ENCODE measurements around the gene WIZ. TPM values are rescaled to one million over a fixed set of nuclear protein-coding genes. Genes with fewer than 3 reads are reported as not detected.

Gene WIZ
- total and polyA plus RNA-seq, 9 of the 15 experiments (the other 6 are each of a cell fraction or from before 2014, with no cell fraction given) = 0.06 to 37.5 (median 4.8) TPM

DNA sequence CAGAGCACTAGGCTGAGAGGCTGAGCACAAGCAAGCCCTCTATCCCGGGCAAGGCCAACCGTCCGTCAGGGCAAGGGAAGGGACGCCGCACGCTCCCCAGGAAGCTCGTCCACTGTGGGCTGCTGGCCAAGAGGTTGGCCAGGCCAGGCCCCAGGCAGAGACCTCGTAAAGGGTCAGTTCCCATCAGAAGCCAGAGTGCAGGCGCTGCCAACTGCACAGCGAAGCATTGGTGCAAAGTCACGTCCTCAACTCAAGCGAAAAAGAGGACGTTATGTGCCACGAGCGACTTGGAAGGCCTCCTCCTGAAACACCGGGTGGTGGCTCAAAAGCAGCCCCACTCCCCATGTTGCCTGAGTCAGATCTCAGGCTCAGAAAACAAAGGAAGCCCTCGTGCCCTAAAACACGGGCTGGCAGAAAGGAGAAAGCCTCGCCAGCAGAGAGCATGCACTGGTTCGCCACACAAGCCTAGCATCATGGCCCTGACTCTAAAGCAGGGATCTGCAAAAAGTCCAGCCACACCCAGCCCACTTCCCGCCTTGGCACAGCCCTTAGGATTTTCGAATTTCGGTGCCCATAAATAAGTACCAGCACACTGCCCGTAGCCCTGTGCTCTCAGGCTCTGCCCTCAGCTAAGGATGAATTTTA lies 74.8 kb downstream of the WIZ start:
- in situ Hi-C loops (cut with MboI) (no loop called here), intact Hi-C loops (cut with micrococcal nuclease) (no loop called here)
- Histone ChIP-seq H3K4me3 (no peak overlapping the region), H2AFZ (ENCODE audit: low read depth, low read length) (no peak overlapping the region), H3K4me1 (replicated peaks in 1 of 2; ENCODE audit: control insufficient read depth in 2 of 2, insufficient read depth in 2 of 2, low read length in 2 of 2) (peaks cover 11 to 48% of the 10 kb centered on the region in 2 experiments), H3K9me3 (replicated peaks; ENCODE audit: control insufficient read depth, insufficient read depth, low read depth, low read length) (no peaks in the 10 kb centered on the region), H3K9me1 (ENCODE audit: control insufficient read depth, insufficient read depth, low read length) (peaks cover 3% of the 10 kb centered on the region), H3K27ac (ENCODE audit: extremely low read depth, low read depth, low read length) (no peak overlapping the region), H3K27me3 (ENCODE audit: control insufficient read depth in 2 of 2, insufficient read depth in 2 of 2, low read length in 2 of 2) (no peaks in the 10 kb centered on the region; a peak in 1 of 5 replicates), H4K20me1 (replicated peaks; ENCODE audit: control insufficient read depth, insufficient read depth, low read length) (peaks cover 30% of the 10 kb centered on the region), H3K79me2 (ENCODE audit: control insufficient read depth, insufficient read depth, low read length) (peaks cover 66% of the 10 kb centered on the region), H3K9ac (ENCODE audit: insufficient read depth in 1 of 2, low read depth in 2 of 2, low read length in 2 of 2) (peak overlapping the region in 1 of 2 experiments; percentile 62; a peak in 2 of 4 replicates), H3K4me2 (ENCODE audit: insufficient read depth, low read length) (no peak overlapping the region), H3K36me3 (ENCODE audit: control insufficient read depth, insufficient read depth, low read length) (peaks cover 63% of the 10 kb centered on the region; the same call in 2 of the 3 replicates)
- FAIRE-seq (no peak), ATAC-seq (no peak), DNase-seq (ENCODE audit: extremely low read depth in 1 of 4, low spot score in 3 of 4) (no peak)
- ChIA-PET CTCF (ENCODE audit: low intra/inter-chr PET ratio) (no interaction called here), POLR2A (interaction anchor here (1.1 kb wide), 1 partner anchor 58 kb away, joined by 3 read pairs; no protein-coding TSS in a partner anchor)
- 92% methylated on average over 22 of the region's 24 CpGs for WGBS (ENCODE audit: insufficient coverage, low coverage, missing lambda C conversion rate)
- no TSS peak for BruUV-seq (replicated peaks)
- TF ChIP-seq CEBPB (tag; IDR thresholded peaks at IDR 0.05) (no peak), SREBF1 (IDR thresholded peaks at IDR 0.05; ENCODE audit: borderline replicate concordance, low read depth, low read length) (no peak), FOXM1 (IDR thresholded peaks at IDR 0.05; ENCODE audit: low read depth) (no peak), FOXM1 (CRISPR knock-in tag; IDR thresholded peaks at IDR 0.05; ENCODE audit: low read depth) (no peak), GABPA (tag; conservative IDR thresholded peaks at IDR 0.05; ENCODE audit: low read depth) (no peak), FOXJ2 (tag; IDR thresholded peaks at IDR 0.05) (no peak), ZNF324 (CRISPR knock-in tag; IDR thresholded peaks at IDR 0.05) (no peak), STAT6 (CRISPR knock-in tag; IDR thresholded peaks at IDR 0.05) (no peak), RBBP5 (IDR thresholded peaks at IDR 0.05; ENCODE audit: borderline replicate concordance, insufficient read depth, low read length, poor library complexity, severe bottlenecking) (no peak), EHMT2 (IDR thresholded peaks at IDR 0.05) (no peak), TBL1XR1 (IDR thresholded peaks at IDR 0.05; ENCODE audit: low read length in 2 of 2) (no peak), THAP7 (CRISPR knock-in tag; IDR thresholded peaks at IDR 0.05) (no peak), KAT7 (CRISPR knock-in tag; IDR thresholded peaks at IDR 0.05; ENCODE audit: borderline replicate concordance) (no peak), MTF1 (CRISPR knock-in tag; IDR thresholded peaks at IDR 0.05; ENCODE audit: borderline replicate concordance) (no peak), FOSL1 (tag; conservative IDR thresholded peaks at IDR 0.05) (no peak), CCAR2 (IDR thresholded peaks at IDR 0.05; ENCODE audit: low read depth, low read length) (no peak), SMARCA5 (IDR thresholded peaks at IDR 0.05) (no peak), MCM3 (IDR thresholded peaks at IDR 0.05) (no peak)
- TF ChIP-seq, protein P1, sequence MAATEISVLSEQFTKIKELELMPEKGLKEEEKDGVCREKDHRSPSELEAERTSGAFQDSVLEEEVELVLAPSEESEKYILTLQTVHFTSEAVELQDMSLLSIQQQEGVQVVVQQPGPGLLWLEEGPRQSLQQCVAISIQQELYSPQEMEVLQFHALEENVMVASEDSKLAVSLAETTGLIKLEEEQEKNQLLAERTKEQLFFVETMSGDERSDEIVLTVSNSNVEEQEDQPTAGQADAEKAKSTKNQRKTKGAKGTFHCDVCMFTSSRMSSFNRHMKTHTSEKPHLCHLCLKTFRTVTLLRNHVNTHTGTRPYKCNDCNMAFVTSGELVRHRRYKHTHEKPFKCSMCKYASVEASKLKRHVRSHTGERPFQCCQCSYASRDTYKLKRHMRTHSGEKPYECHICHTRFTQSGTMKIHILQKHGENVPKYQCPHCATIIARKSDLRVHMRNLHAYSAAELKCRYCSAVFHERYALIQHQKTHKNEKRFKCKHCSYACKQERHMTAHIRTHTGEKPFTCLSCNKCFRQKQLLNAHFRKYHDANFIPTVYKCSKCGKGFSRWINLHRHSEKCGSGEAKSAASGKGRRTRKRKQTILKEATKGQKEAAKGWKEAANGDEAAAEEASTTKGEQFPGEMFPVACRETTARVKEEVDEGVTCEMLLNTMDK (IDR thresholded peaks at IDR 0.05; ENCODE audit: borderline replicate concordance, insufficient read depth, low read depth, low read length, poor library complexity, severe bottlenecking) = no peak

Measured in K562 (cell line).